GM18498 (cell line): ENCODE measurements around the gene BRD3OS.
A peak's percentile ranks its signal among the peaks of the same experiment; 100 is the strongest.

ENCODE experiments used
- ATAC-seq: cut with Tn5 transposase; IDR thresholded peaks from one replicate; pipeline ENCODE4 v1.9.1; 2021; ENCODE audit warnings: mild to moderate bottlenecking, moderate library complexity; ENCODE audit not compliant: unreplicated experiment

The BRD3OS gene

GRCh38 chr9:134049772-134050588 lies 24.7 kb downstream of the BRD3OS start:
- ATAC-seq, result no peak

- no peak for ATAC-seq
Measured at GRCh38 chr9:134050726-134051125, 25.4 kb downstream of the BRD3OS start.

- ATAC-seq, result no peak
Measured at GRCh38 chr9:134051319-134051718, 26.0 kb downstream of the BRD3OS start.

- no peak for ATAC-seq
Measured at GRCh38 chr9:134052491-134052890, 27.2 kb downstream of the BRD3OS start.

GRCh38 chr9:134052941-134053340 lies 27.7 kb downstream of the BRD3OS start:
- no peak for ATAC-seq

- no peak for ATAC-seq
Measured at GRCh38 chr9:134053401-134053871, 28.2 kb downstream of the BRD3OS start.

- no peak for ATAC-seq
Measured at GRCh38 chr9:134053941-134054761, 28.9 kb downstream of the BRD3OS start.

- no peak for ATAC-seq
Measured at GRCh38 chr9:134054891-134055811, 29.9 kb downstream of the BRD3OS start.

- ATAC-seq, result no peak
Measured at GRCh38 chr9:134055981-134056461, 30.7 kb downstream of the BRD3OS start.

GRCh38 chr9:134056483-134057306 lies 31.4 kb downstream of the BRD3OS start:
- no peak for ATAC-seq

GRCh38 chr9:134057307-134057657 lies 32.0 kb downstream of the BRD3OS start:
- no peak for ATAC-seq

- no peak for ATAC-seq
Measured at GRCh38 chr9:134057751-134058701, 32.7 kb downstream of the BRD3OS start.

GRCh38 chr9:134058716-134059115 lies 33.4 kb downstream of the BRD3OS start:
- ATAC-seq, result no peak

GRCh38 chr9:134059188-134059641 lies 33.9 kb downstream of the BRD3OS start:
- no peak for ATAC-seq

GRCh38 chr9:134059661-134060395 lies 34.5 kb downstream of the BRD3OS start:
- peak; percentile 75 for ATAC-seq

- ATAC-seq, result no peak
Measured at GRCh38 chr9:134060546-134060945, 35.3 kb downstream of the BRD3OS start.

GRCh38 chr9:134061019-134061687 lies 35.9 kb downstream of the BRD3OS start:
- no peak for ATAC-seq
